ENCODE data around the gene IRF2BP2.

- TF ChIP-seq CTCF (IDR thresholded peaks at IDR 0.05) (peak in 1 of 12 donors; percentile 10), POLR2A (IDR thresholded peaks at IDR 0.05) (no peak)
Observed at GRCh38 chr1:234611225-234611846, 1.4 kb upstream of the IRF2BP2 start.
